ENCODE results near the gene PHLDB2.

- TF ChIP-seq POLR2A (IDR thresholded peaks at IDR 0.05) (no peak), CTCF (IDR thresholded peaks at IDR 0.05) (no peak), EP300 (IDR thresholded peaks at IDR 0.05) (no peak), POLR2AphosphoS5 (IDR thresholded peaks at IDR 0.05) (no peak)
These were observed 22.4 kb downstream of the PHLDB2 start for GRCh38 chr3:111881480-111881879.

Measured in upper lobe of left lung (tissue), 4 donors.